CD4-positive, alpha-beta T cell treated with Interleukin-10 for 1 hour (primary cell): Measurements from ENCODE around the gene RFNG.

Source experiments
- DNase-seq: peaks from one replicate; pipeline ENCODE4 v3.0.0-alpha.2; 2020

RFNG gene

DNA sequence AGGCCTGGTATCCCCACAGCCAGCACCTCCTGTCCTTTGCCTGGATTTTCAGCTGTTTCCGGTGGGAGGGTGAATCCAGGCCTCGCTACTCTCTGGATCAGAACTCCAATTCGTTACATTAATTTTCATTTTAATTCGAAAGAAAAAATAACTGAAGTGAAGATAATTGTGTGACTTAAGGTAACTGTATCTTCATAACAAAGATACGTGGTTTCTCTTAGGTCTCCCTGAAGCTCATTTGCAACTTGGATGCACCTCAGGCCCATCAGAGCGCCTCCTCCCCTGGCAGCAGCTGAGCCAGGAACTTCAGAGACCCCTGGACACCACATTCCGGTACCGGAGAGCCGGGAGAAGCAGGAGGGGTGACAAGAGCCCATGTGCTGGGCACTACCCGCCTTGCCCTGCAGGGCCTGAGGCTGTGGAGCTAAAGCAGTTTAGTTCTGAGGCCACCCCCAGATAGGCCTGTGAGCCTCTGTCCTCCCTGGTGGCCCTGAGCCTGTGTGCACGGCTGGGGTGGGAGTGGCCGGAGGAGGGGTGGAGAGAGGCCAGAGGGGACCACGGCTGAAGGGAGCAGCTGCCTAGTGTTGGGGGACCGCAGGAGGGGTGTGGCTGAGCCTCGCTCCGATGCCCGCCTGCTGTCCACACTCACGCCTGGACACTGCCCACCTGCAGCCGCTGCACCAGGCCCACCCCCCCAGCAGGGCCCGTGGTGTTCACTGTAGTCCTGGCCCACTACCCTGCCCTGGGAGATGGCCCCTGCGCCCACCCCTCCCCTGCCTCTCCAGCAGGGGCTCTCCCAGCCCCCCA lies 25.4 kb upstream of the RFNG start:
- no peak for DNase-seq

DNA sequence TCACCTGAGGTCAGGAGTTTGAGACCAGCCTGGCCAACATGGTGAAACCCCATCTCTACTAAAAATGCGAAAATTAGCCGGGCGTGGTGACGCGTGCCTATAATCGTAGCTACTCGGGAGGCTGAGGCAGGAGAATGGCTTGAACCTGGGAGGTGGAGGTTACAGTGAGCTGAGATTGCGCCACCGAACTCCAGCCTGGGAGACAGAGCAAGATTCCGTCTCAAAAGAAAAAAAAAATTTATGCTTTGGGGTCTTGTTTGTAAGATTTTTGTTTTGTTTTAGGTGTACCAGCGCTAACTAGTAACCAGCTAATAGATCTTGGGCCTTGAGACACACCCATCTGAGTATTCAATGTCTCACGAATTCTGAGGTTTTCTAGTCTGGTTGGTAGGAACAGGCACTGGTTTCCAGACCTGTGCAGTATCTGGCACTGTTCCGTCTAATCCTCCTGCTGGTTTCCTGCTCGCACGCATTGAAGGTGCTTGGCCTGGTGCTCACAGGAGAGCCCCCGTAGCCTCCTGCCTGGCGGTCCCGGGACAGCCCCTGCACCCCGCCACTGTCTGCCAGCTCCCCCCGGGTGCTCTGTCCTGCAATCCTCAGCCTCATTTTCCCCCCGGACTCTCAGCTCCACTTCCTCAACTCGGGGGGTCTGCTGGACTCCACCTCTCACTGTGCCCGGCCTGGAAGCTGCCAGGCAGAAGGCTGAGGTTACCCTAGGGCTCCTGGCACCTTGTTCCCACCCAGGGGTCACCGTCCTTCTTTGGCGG lies 24.6 kb upstream of the RFNG start:
- no peak for DNase-seq

- DNase-seq, result no peak
Measured at GRCh38 chr17:82073446-82073845, 21.8 kb upstream of the RFNG start.

DNA sequence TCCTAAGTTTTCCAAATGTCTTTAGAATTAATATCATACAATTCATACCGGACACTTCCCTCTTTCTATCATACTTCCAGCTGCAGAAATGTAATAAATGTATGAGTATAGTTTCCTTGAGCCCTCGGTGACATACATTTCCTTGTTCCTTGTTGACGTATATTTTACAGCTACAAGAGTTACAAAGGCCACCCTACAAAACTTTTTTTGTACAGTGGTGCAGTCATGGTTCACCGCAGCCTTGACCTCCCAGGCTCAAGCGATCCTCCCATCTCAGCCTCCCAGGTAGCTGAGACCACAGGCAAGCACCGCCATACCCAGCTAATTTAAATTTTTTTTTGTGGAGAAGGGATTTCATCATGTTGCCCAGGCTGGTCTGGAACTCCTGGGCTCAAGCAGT lies 21.2 kb upstream of the RFNG start:
- DNase-seq, result no peak

- DNase-seq, result no peak
Measured at GRCh38 chr17:82070611-82071010, 19.0 kb upstream of the RFNG start.

DNA sequence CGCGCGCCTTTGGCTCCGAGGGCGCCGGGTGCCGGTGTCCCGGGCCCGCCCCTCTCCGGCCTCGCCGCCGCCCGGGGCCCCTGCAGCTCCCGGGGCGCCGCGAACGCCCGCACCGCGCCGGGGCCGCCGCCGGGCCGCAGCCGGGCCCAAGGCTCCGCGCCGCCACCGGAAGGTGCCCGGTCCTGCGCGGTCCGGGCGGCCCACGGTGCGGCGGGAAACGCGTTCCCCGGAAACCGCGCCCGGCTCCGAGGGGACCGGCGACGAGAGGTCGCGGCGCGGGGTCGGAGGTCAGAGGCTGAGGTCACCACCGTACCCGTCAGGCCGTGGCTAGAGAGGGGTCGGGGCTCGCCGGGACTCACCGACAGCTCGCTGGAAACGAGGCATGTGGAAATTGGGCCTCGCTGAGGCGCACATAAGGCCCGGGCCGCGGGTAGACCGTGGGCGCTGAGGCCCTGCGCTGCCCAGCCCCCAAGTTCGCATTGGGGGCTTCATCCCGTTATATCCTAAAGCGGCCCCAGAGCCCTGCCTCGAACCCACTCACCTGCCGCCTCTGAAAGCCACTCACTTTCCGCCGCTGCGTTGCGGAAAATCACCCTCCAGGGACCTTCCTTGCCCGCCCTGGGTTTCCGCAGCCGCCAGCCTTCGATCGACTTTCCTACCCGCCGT lies 14.2 kb upstream of the RFNG start, which contains the start of gene DUS1L:
Gene DUS1L (minus strand): TSS at position 167 of the 666 bp plus-strand sequence. CDS start 745 bp downstream, outside the sequence.
- peak; percentile 79 for DNase-seq

DNA sequence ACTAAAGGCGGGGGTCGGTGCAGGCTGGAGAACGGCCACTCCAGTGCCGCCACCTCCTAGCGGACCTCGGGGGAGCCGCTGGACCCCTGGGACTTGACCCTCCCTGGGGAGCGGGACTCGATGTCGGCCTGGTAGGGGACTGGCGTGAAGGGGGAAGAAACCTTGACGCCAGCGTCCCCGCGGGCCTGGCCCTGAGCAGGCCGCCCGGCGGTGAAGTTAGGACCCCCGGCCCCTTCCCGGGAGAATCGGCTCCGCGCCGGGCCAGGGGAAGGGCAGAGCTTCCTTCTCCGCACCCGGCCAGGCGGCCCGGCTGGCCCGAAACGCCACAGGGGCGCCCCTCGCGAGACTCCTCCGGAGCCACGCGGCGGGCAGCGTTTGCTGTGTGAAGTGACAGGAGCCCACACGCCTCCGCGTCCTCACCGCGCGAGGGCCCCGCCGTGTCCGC lies 13.6 kb upstream of the RFNG start:
- DNase-seq, result no peak

DNA sequence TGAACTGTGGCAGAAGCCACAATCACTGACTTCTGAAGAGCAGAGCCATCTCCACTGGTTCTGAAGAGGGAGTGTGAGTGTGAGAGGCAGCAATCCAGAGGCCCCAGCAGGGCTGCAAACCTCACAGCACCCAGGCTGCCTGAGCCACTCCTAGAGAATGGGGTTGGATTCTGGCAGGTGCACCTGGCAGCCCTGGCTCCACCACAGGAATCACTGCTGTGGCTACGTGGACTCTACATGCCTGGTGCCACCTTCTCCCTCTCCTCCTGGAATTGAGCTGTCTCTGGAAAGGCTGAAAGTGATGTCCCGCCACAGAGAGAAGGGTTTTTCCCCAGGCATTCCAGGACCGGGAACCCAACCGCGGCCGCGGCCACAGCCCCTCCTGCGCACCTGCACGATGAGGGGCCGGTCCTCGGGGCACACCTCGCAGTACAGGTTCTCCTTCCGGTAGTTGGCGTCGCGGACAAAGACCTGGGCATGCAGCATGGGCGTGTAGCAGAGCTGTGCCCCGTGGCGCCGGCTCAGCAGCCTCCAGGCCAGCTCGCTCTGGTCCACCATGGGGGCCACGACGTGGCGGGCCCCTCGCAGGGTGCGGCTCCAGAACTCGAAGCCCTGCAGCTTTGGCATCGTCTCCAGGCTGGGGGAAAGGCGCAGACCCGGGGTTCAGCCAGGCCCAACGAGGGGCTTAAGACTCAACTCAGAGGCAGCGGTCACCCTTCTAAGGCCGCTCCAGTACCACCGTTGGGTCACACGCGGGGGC lies 13.0 kb upstream of the RFNG start:
- DNase-seq, result no peak

- DNase-seq, result no peak
Measured at GRCh38 chr17:82063424-82064415, 12.1 kb upstream of the RFNG start.

DNA sequence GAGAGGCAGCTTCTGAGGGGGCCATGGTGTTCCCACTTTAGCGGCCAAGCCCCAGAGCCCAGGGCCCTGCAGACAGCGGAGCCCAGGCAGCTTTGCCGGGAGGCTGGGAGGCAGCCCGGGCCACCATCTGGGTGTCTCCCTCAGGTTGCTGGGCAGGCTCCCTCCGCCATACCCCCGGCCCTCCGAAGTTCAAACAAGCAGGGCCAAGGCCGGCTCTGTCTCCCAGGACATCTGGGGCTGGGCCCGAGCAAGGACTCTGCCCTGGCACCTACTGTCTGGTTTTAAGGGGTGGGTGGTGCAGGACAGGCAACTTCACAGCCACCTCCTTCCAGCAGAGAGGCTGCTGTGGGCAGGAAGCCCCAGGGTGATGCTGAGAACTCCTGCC lies 11.4 kb upstream of the RFNG start:
- no peak for DNase-seq

GRCh38 chr17:82062076-82062983 lies 10.7 kb upstream of the RFNG start:
- no peak for DNase-seq

DNA sequence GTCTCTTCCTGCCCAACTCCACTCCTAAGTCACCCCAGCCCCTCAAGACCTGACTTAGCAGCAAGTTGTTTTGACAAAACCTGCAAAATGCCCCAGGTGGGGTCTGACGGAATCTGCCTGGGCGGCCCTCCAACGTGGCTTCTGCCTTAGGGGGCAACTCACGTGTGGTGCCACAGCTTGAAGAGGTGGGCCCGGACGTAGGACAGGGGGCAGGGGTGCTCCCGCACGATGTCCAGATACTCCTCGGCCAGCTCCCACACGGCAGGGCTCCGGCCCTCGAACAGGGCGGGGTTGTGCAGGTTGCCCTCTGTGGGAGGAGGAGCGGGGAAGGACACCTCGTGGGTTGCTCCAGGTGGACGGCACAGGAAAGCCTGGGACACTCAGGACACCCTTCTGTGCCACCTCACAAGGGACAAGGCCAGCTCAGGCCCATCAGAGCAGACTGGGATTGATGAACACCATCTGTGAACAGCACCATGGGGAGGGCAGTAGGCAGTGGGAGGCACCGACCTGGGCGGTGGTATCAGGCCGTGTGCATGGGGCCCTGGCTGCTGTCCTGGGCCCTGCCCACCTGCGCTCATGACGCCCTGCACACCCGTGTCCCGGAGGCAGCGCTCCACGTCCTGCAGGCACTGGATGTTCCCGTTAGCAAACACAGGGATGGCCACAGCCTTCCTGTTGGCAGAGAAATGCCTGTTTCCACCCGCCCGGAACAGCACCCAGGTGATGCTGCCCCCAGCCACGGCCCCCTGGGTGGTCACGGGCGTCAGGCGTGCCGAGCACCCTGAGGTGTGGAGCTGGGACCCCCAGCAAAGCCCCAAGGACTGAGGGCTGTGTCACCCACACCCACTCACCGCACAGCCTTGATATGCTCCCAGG lies 9.7 kb upstream of the RFNG start:
- DNase-seq, result no peak

GRCh38 chr17:82060614-82061013 lies 9.0 kb upstream of the RFNG start:
- DNase-seq, result no peak

DNA sequence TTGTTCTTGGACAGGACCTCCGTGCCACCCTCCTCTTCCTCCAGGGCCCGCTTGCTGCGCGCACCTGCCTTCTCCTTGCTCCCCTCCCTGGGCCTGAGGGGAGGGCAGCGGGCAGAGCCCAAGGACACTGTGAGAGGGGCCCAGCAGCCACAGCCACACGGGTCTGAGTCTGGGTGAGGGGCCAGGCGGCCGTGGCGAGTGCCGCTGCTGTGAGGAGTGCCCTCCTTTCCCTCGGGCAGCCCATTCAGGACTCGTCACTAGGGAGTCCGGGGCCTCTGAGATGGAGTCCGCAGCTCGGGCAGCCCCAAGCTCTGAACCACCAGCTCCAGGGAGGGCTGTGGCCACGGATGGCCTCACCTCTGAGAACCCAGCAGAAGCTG lies 8.4 kb upstream of the RFNG start:
- DNase-seq, result no peak

- DNase-seq, result no peak
Measured at GRCh38 chr17:82059272-82060000, 7.8 kb upstream of the RFNG start.

DNA sequence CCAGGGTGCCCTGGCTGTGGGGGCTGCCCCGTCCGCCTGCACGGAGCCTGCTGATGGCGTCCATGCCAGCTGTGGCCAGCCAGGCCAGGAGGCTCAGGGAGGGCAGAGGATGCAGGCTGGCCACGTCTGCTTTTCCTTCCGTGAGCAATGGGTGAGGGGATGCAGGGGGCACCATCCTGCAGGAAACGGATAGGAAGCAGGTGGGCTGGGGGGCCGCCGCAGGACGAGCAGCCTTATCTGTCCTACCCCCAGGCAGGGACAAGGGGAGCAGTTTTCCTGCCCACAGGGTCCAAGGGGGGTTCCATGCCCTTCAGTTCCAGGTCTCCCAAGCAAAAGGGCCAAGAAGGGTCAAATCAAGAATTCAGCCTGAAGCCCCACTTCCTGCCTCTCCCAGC lies 7.2 kb upstream of the RFNG start:
- no peak for DNase-seq

DNA sequence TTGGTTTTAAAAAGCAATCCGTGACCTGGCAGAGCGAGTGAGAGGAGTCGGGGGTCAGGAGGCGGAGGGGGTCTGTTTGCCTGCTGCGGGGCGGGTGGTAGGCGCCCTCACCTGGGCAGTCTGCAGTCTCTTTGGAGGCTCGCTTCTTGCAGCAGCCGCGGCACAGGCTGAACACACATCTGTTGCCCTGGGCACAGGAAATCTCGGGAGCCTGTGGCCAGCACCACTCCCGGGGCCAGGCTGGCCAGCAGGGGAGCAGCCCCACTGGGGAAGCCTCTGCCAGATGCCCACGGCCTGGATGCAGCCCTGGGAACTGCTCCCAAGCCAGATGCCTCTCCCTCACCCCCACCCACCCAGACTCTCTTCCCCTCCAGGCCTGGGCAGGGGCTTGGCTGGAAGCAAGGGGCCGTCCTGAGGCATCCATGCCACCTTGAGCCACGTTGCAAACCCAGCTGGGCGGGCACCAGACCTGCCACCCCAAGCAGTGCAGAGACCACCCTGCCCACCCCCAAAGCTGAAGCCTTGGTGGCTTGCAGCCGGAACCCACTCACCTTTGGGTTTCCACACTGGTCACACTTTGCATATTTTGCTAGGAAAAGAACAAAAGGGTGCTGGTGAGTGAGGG lies 6.7 kb upstream of the RFNG start:
- DNase-seq, result no peak
